CD4-positive, alpha-beta T cell treated with Interleukin-15 for 4 hours (primary cell): ENCODE data around the gene HCN2.
A peak's percentile ranks its signal among the peaks of the same experiment; 100 is the strongest.
"Not testable (repeated sequence)": the region's sequence is repeated elsewhere in the genome, so short reads cannot be mapped to it uniquely, and the experiment has no call there.

Experiments used
- DNase-seq: peaks from one replicate; pipeline ENCODE4 v3.0.0-alpha.2; 2020; ENCODE audit warnings: low spot score

The HCN2 gene

GRCh38 chr19:571566-571974, 18.1 kb upstream of the HCN2 start:
- DNase-seq, result no peak

GRCh38 chr19:572140-572742, 17.4 kb upstream of the HCN2 start, which contains the start of gene BSG:
Gene BSG (plus strand): TSS chr19:572596. CDS start chr19:572635, 39 bp downstream.
- peak; percentile 97 for DNase-seq

GRCh38 chr19:572743-573518, 16.8 kb upstream of the HCN2 start:
- DNase-seq, result no peak

GRCh38 chr19:573519-573825, 16.2 kb upstream of the HCN2 start:
- DNase-seq, result no peak

- DNase-seq, result no peak
Observed at GRCh38 chr19:574658-575526, 14.8 kb upstream of the HCN2 start.

- no peak for DNase-seq
Observed at GRCh38 chr19:575527-576506, 13.9 kb upstream of the HCN2 start.

- DNase-seq, result no peak
Observed at GRCh38 chr19:576768-577438, 12.8 kb upstream of the HCN2 start.

- DNase-seq, result no peak
Observed at GRCh38 chr19:577439-578392, 12.0 kb upstream of the HCN2 start.

GRCh38 chr19:579111-579841, 10.4 kb upstream of the HCN2 start:
- no peak for DNase-seq

- DNase-seq, result no peak
Observed at GRCh38 chr19:579842-580155, 9.9 kb upstream of the HCN2 start.

- no peak for DNase-seq
Observed at GRCh38 chr19:580274-580835, 9.3 kb upstream of the HCN2 start.

- DNase-seq, result no peak
Observed at GRCh38 chr19:581399-582111, 8.1 kb upstream of the HCN2 start.

GRCh38 chr19:582497-583197, 7.0 kb upstream of the HCN2 start:
- no peak for DNase-seq

GRCh38 chr19:583198-583967, 6.3 kb upstream of the HCN2 start:
- DNase-seq, result no peak

GRCh38 chr19:583968-584239, 5.8 kb upstream of the HCN2 start:
- DNase-seq, result no peak

GRCh38 chr19:584240-585001, 5.3 kb upstream of the HCN2 start:
- peak; percentile 67 for DNase-seq

- not testable (repeated sequence) for DNase-seq
Observed at GRCh38 chr19:585146-585545, 4.5 kb upstream of the HCN2 start.
